ENCODE data around the gene SLAMF1.
"Not testable (repeated sequence)": the region's sequence is repeated elsewhere in the genome, so short reads cannot be mapped to it uniquely, and the experiment has no call there.

The SLAMF1 gene

DNA sequence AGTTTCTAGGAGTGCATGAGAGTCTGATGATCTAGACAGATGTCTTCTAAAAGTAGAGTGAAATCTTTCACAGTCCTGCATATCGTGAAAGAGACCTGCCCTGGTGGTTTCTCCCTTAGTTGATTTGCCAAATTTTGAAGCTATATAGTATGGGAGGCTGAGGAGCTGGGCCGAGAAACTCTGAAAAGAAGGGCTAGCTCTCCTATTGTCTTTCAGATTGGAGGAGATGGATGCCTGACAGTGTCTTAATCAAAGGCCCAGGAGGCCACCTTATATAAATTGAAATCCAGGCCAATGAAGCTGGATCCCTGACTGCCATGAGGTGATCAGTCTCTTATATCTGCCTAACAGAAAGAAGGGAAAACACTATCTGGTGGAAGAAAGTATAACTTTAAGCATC, 49.1 kb downstream of the SLAMF1 start:
- DNase-seq (ENCODE audit: low read depth), result no peak

DNA sequence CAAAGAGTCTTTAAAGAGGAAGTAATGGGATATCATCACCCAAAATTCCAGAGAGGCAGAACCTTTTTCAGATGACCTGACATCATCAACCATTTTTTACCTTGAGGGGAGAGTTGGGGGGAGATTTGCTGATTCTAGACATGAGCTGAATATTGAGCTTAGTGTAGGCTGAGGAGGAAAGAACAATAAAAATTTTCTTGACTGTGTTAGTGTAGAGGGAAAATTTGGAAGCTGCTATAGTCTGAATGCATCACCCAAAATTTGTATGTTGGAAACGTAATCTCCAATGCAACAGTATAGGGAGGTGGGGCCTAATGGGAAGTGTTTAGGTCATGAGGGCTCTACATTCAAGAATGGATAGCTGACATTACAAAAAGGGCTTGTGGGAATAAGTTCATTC, 49.8 kb downstream of the SLAMF1 start:
- DNase-seq (ENCODE audit: low read depth), result no peak

DNA sequence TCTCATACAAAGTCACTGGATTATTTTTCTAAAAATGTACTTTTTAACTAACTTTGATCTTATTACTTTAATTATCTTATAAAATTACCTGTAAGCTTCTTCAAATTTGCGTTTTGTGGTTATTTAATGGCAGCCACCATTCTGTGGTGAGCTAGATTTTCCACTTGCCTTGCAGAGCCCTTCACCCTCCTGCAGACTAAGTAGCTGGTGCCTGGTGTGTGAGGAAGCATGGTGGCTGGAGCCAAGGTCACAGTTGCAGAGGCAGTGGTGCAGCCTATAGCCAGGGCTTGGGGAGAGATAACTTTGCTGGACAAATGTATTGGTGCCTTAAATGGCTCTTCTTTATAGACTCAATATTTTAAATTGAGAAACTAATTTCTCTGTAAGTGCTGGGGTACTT, 56.4 kb downstream of the SLAMF1 start:
- DNase-seq (ENCODE audit: low read depth), result no peak

DNA sequence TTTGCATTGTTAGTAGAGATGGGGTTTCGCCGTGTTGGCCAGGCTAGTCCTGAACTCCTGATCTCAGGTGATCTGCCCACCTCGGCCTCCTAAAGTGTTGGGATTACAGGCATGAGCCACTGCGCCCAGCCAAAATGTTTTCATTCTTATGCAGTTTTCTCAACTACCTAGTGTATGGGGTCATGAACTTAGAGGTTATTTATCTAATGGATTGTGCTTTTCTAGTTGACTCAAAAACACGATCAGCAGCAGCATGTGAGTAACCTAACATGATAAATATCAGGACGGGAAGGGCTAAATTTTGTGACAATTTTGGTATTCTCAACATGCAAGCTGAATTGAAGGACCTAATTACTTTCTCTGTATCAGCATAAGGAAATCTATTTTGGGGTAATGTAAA, 58.4 kb downstream of the SLAMF1 start:
- no peak for DNase-seq (ENCODE audit: low read depth)

DNA sequence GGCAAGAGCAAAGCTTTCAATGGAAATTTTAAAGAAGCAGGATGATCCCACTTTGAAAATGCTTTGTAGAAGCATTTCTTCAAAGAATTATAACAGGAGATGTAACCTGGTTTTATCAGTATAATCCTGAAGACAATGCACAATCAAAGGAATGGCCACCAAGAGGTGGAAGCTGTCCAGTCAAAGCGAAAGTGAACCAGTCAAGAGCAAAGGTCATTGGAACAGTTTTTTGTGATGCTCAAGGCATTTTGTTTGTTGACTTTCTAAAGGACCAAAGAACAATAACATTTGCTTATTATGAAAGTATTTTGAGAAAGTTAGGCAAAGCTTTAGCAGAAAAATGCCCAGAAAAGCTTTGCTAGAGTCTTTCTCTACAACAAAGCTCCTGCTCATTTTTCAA, 62.1 kb downstream of the SLAMF1 start:
- no peak for DNase-seq (ENCODE audit: low read depth)

DNA sequence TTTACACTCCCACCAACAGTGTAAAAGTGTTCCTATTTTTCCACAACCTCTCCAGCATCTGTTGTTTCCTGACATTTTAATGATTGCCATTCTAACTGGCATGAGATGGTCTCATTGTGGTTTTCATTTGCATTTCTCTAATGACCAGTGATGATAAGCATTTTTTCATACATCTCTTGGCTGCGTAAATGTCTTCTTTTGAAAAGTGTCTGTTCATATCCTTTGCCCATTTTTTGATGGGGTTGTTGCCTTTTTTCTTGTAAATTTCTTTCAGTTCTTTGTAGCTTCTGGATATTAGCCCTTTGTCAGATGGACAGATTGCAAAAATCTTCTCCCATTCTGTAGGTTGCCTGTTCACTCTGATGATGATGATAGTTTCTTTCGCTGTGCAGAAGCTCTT, 63.9 kb downstream of the SLAMF1 start:
- DNase-seq (ENCODE audit: low read depth), result not testable (repeated sequence)

DNA sequence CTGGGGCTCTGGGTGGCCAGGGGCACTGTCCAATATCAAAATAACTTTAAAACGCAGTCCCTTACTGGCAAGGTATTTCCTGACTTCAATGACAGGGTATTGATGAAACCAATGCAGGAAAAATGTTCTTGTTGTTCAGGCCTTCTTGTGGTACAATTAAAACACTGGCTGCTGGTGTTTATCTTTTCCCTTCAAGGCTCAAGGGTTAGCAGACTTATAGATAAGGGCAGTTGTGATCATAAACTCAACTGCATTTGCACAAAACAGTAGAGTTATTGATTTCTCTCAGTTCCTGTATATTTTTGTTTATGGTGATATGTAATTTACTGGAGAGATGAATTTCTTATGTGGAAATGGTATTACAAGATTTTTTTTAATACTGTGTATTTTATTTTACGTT, 64.9 kb downstream of the SLAMF1 start:
- no peak for DNase-seq (ENCODE audit: low read depth)

DNA sequence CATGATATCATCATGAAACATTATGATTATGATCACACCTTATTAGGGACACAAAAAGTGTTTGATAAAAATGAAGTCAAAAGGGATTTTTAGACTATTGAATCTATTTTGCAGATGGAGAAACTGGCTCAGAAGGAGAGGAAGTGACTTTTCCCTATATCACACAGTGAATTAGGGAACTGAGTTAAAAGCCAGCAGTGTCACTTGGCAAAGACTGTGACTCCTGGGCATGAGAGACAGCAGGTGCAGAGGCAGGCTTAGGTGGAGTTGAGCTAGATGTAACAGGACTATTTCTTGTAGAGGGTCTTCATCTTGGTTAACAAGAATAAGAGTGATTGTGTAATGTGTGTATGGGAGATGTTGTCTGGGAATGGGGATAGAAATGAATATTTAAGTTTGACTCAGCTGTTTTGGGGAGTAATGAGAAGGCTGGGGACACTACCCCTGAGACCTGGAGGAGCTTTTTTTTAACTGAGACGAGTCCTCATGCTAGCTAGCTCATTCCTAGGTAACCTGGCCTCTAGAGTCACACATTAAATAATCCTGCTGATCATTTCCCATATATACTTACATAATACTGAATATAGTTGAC, 66.5 kb downstream of the SLAMF1 start:
- DNase-seq (ENCODE audit: low read depth), result no peak

DNA sequence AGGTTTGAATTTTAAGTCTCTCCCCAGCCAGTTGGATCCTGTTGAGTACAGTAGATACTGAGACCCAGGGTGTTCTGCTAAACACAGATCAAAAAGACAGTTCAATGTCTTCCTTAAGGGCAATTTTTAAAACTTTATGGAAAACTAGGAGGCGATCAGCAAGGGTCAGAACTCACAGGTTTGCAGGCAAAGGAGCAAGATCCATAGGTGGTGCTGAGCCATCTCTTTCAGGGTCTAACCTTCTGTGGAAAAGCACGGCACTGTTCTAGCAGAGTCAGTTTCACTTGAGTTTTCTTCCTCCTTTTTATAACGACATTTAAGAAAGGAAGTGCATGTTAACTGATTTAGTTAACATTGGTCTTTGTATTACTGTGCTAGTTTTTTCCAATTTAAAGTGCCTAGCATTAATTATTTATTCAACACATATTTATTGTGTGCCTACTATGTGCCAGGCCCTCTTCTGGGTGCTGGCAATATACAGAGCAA, 67.6 kb downstream of the SLAMF1 start, which contains the start of gene CD84:
Gene CD84, minus strand, starts transcription at position 281 of the 486 bp plus-strand sequence. Its CDS starts 59 bp downstream, at position 222.
- no peak for DNase-seq (ENCODE audit: low read depth)

DNA sequence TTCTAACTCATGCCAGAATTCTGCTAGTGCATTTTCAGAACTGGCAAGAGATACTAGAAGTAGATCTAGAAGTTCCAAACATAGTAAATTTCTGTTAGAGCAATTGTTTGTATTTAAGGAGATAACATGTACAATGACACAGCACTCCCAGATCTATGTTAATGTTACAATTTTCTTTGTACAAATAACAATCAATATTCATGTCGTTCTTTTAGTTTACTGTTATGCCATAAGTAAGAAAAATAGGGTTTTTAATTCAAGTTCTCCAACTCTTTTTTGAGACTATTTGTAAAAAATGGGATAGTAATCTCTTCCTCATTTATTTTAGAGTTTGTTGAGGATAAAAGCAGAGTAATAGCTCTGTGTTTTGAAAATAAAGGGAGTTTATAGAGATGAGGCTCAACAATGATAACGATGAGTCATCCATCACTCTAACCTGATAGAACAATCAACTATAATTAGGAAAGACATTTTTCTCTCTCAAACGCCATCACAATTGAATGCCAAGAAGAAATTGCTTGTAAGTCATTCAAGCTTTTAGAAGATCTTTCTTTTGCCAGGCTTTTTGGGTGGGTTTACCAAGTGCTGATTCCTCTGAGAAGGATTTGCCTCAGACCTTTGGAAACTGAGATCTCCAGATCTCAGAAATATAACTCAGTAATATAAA, 68.2 kb downstream of the SLAMF1 start:
- no peak for DNase-seq (ENCODE audit: low read depth)

DNA sequence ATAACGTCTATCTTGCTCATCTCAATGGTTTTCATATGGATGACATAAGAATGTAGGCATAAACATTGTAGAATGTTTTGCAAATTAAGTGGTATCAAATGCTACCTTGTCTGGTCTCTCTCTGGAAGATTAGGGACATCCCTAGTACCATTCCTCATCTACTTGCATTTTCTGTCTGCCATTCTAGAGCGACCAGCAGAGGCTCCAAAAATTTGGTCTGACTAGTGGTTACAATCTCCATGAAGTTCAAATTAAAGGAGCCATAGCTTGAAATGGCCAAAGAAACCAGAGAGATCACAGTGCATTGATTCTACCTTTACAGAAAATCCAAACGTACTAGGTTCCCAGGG, 68.7 kb downstream of the SLAMF1 start:
- DNase-seq (ENCODE audit: low read depth), result no peak

DNA sequence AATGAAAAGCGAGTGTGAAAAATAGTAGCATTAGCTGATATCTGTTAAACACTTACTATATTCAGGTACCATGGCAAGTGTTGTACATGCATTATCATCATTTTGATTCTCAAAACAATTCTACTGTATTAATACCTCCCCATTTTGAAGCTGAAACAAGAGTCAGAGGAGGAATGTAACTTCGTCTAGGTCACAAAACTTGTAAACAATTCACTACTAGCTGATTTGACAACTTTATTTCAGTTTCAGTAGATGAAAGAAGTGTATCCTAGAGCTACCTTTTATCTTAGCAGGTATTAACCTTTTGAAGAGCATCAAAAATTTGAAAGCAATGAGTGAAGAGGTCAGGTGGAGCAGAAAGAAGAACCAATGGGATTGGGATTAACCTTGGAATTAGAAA, 69.2 kb downstream of the SLAMF1 start:
- no peak for DNase-seq (ENCODE audit: low read depth)

DNA sequence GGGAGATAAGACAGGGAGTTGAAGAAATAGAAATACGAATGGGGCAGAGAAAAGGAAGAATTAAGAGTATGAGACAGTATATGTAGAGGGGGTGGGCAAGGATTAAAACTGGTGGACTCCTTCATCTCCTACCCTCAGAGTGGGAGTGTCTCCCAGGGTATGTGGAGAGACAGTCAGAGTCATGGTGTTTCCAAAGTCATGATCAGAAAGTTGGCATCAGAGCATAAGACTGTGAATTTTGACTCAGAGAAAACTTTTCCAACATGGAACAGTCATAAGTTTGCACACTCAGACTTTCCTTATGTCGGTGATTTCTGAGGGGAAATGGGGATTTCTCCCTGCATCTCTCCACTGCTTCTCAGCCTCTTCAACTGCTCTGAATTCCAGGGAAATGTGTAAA, 70.0 kb downstream of the SLAMF1 start:
- DNase-seq (ENCODE audit: low read depth), result no peak

DNA sequence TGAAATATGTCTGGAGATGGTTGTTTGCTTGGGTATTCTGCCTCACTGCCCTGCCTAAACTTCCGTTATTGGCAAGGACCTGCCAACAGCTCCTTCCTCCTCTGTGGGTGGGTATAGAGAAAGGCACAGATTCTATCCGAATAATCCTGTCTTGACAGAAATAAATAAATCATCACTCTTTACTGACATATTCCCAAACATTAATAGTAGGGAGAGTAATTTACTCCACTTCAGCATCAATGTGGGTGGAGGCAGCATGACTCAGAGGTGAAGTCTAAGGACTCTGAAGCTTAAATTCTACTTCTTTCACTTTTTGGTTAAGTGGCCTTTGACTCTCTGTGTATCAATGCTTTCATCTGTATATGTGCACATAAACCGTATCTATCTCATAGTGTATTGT, 70.5 kb downstream of the SLAMF1 start:
- DNase-seq (ENCODE audit: low read depth), result peak; percentile 25

DNA sequence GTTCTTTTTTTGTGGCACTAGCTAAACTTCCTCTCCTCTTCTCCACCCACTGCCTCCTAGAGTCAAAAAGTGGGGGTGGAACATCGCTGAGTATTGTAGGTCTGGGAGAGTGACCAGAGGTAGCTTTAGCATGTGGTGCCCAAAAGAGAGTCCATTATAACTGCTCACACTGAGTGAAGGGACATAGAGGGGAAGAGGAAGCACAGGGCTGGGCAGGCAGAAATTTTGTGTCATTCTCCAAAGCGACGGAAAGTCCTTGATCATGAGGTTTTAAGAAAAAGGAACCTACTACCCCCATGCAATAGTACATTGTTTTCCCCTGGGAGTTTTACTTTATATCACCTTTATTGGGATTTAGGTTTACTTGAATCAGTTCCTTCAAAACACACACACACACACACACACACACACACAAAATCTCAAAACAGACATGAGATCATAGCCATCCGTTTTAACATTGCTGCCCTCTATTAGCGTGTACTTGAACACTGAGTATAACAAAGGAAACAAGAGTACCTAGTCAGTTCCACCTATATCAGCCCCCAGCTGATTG, 71.7 kb downstream of the SLAMF1 start:
- no peak for DNase-seq (ENCODE audit: low read depth)

DNA sequence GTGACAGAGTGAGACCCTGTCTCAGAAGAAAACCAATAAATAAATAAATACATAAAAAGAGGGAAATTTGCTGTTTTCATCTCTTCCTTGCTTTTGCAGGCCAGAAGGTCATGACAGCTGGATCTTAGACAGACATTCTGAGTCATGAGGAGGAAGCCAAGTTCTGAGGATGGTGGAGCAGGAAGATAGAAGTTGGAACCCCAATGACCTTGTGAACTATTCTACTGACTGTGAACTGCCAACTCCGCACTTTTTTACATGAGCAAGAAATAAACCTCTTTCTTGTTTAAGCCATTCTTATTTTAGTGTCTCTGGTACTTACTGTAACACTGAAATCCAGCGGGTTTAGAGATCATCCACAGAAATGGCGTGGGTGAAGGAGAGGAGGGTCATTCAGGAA, 76.0 kb downstream of the SLAMF1 start:
- no peak for DNase-seq (ENCODE audit: low read depth)

DNA sequence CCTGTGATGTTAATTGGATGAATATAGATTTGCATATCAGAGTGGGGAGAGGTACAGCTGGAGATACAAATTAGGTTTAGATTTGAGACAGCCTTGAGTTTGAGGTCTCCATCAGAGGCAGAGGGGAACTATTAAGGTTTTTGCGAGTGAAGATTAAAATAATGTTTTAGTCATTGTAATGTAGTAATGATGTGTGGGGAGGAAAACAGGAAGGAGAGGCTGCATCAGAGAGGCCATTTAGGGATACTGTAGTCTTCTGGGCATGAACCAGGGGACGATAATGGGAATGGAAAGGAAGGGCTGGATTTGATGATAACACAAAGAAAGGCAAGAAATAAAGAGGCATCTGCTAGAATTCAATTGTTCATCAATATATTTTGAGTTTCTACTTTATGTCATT, 77.0 kb downstream of the SLAMF1 start:
- DNase-seq (ENCODE audit: low read depth), result no peak

DNA sequence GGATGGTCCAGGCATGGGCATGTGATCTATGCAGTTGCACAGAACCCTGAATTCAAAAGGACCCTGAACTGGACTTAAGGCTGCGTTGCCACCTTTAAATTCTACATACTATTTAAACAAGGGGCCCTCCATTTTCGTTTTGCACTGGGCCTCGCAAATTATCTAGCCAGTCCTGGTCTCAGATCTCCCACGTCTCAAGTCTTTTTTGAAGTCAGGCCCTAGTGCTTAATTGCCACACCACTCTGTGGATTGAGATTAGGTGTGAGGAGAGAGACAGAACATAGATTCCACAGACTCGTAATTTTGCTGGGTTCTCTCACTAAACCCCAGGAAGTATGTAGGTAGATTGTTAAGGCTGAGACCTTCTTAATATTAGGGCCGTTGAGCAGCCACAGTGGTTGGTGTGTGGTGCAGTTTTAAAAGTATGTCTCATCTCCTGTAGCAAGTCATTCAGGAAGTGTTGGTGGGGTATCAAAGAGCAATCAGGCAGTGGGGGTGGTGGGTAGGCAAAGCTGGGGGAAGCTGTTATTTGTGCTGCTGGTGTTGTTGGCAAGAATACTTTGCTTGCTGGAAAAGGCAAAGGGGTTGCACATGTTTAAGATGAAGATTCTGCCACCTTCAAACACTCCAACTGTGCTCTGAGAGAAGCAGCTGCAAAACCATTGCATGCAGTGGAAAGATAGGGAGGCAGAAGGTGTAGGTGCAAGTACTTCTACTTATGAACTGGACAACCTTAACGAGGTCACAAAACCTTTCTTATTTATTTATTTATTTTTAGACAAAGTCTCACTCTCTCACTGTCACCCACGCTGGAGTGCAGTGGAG, 78.8 kb downstream of the SLAMF1 start:
- peak; percentile 63 for DNase-seq (ENCODE audit: low read depth)

DNA sequence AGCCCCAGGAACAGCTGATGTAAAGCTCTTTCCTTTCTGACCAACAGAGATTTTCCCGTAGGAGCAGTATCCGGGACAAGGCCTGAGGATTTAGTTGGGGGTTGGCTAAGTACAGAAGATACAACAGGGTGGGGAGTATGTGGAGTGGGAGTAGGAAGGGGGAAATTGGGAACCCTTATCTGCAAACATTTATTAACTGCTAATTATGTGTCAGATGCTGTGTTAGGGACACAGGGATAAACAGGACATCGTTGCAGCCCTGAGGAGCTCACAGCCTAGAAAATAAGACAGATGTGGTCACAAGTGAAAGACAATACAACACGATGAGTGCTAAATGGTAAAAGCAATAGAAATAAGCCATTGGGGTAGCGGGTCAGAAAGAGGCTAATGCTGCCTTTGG, 79.5 kb downstream of the SLAMF1 start:
- no peak for DNase-seq (ENCODE audit: low read depth)

DNA sequence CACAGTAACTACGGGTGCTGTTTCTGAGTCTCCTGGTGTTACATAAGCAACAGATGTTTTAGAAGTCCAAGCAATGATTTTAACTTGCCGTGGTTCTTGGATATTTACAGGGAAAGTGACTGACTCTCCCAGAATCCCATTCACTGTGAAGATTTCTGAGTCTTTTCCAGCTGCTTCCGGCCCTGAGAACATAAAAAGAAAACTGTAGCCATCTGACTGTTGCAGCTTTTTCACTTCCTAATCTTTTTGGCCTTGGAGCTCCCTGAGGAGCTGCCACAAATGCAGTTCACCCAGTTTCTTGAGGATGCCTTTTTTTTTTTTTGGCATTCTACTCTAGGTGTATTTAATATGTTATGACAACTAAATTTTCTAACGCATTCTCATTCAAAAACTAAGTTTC, 81.3 kb downstream of the SLAMF1 start:
- DNase-seq (ENCODE audit: low read depth), result no peak

DNA sequence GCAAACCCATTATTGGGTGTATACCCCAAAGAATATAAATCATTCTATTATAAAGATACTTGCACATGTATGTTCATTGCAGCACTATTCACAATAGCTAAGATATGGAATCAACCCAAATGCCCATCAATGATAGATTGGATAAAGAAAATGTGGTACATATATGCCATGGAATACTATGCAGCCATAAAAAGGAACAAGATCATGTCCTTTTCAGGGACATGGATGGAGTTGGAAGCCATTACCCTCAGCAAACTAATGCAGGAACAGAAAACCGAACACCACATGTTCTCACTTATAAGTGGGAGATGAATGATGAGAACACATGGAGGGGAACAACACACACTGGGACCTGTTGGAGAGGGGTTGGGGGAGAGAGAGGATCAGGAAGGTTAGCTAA, 83.6 kb downstream of the SLAMF1 start:
- not testable (repeated sequence) for DNase-seq (ENCODE audit: low read depth)

DNA sequence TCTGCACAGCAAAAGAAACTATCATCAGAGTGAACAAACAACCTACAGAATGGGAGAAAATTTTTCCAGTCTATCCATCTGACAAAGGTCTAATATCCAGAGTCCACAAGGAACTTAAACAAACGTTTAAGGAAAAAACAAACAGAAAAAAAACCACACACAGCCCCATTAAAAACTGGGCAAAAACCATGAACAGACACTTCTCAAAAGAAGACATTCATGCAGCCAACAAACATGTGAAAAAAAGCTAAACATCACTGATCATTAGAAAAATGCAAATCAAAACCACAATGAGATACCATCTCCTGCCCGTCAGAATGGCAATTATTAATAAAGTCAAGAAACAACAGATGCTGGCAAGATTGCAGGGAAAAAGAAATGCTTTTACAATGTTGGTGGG, 84.1 kb downstream of the SLAMF1 start:
- not testable (repeated sequence) for DNase-seq (ENCODE audit: low read depth)

DNA sequence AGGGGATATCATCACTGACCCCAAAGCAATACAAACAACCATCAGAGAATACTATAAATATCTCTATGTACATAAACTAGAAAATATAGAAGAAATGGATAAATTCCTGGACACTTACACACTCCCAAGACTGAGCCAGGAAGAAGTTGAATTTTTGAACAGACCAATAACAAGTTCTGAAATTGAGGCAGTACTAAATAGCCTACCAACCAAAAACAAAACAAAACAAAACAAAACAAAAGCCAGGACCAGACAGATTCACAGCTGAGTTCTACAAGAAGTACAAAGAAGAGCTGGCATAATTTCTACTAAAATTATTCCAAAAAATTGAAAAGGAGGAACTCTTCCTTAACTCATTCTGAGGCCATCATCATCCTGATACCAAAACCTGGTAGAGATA, 86.0 kb downstream of the SLAMF1 start:
- no peak for DNase-seq (ENCODE audit: low read depth)
